Esophagus muscularis mucosa (tissue), 4 donors: Measurements from ENCODE around the gene SLC27A3. TPM values are rescaled to one million over a fixed set of nuclear protein-coding genes. Genes with fewer than 3 reads are reported as not detected.

Source experiments
- DNase-seq: peaks from one replicate; pipeline ENCODE4 v3.0.0-alpha.2; 2017; ENCODE audit errors: extremely low spot score
- H3K27ac ChIP-seq, 4 donors: fragments of 200-600 bp; sonication (generic); replicated peaks in 1 of 4; 1 replicate in 3 of 4; 2 replicates in 1 of 4; pipeline ENCODE4 v1.5.1; 2016 to 2019; ENCODE audit warnings: mild to moderate bottlenecking in 1 of 4
- H3K27me3 ChIP-seq, 4 donors: fragments of 200-600 bp; sonication (generic); one replicate each; pipeline versions ENCODE4 v1.5.1 to v1.6.0; 2016 to 2019
- H3K36me3 ChIP-seq, 4 donors: fragments of 200-600 bp; sonication (generic); one replicate each; pipeline ENCODE4 v1.5.1; 2016 to 2019
- H3K4me1 ChIP-seq, 4 donors: fragments of 200-600 bp; sonication (generic); one replicate each; pipeline ENCODE4 v1.5.1; 2016 to 2019
- H3K4me3 ChIP-seq, 4 donors: fragments of 200-600 bp; sonication (generic); 1 replicate in 2 of 4; 2 replicates in 2 of 4; pipeline ENCODE4 v1.5.1; 2016 to 2019; ENCODE audit warnings: mild to moderate bottlenecking in 4 of 4, moderate library complexity in 1 of 4
- H3K9me3 ChIP-seq, 4 donors: fragments of 200-600 bp; sonication (generic); 1 replicate in 3 of 4; 2 replicates in 1 of 4; pipeline ENCODE4 v1.5.1; 2016 to 2019
- CTCF ChIP-seq, 3 experiments: fragments of 200-600 bp in 2 of 3; fragments of 450-650 bp in 1 of 3; sonication (generic) in 2 of 3; IDR thresholded peaks; one replicate each; pipeline ENCODE4 v1.5.1; 2017 to 2019; ENCODE audit warnings: antibody characterized with exemption in 3 of 3, mild to moderate bottlenecking in 2 of 3, moderate library complexity in 1 of 3
- EP300 ChIP-seq: sonication (generic); formaldehyde crosslinking; IDR thresholded peaks from one replicate; pipeline ENCODE4 v1.6.1; 2017; ENCODE audit warnings: antibody characterized with exemption
- POLR2A ChIP-seq: fragments of 450-650 bp; IDR thresholded peaks from one replicate; pipeline ENCODE4 v1.6.1; 2017; ENCODE audit warnings: antibody characterized with exemption, moderate library complexity, mild to moderate bottlenecking, low read depth
- POLR2AphosphoS5 ChIP-seq, 2 donors: sonication (generic); formaldehyde crosslinking; IDR thresholded peaks; one replicate each; pipeline ENCODE4 v1.6.1; 2017; ENCODE audit warnings: antibody characterized with exemption in 2 of 2
- WGBS: methylation state at CpG from one replicate; pipeline ENCODE4 v1.1.5; 2018; 5-methylcytosine and 5-hydroxymethylcytosine counted together
- intact Hi-C: fragments of 100-400 bp; cut with DNase I; formaldehyde crosslinking; loops from one replicate; pipeline ENCODE4 v1.15.1; 2023
- total RNA-seq, 4 donors: library from RNA; depleted of rRNA; stranded (reverse); fragments of >200 nt; gene quantifications; one replicate each; pipeline versions ENCODE4 v1.1.0 to v1.2.1, GENCODE V29; 2016

Gene SLC27A3
- total RNA-seq, 4 donors from 2014 or later: 12.9 to 29.5 (median 19.9) TPM

- Histone ChIP-seq H3K4me1 (peaks cover 31 to 59% (median 42%) of the 10 kb centered on the region in 4 donors), H3K36me3 (peaks cover 40 to 94% (median 76%) of the 10 kb centered on the region in 4 donors), H3K4me3 (no peak overlapping the region), H3K27ac (peak overlapping the region in 1 of 4 donors; percentile 2), H3K9me3 (no peaks in the 10 kb centered on the region), H3K27me3 (no peaks in the 10 kb centered on the region)
- 97% methylated on average over 2 of the region's 2 CpGs for WGBS
- intact Hi-C loops: loop anchor here (5.0 kb wide), 2 partner anchors 173 to 233 kb away; no protein-coding TSS in a partner anchor
- no peak for TF ChIP-seq EP300
- no peak for TF ChIP-seq CTCF (IDR thresholded peaks at IDR 0.05)
- no peak for TF ChIP-seq POLR2A
- TF ChIP-seq POLR2AphosphoS5 (IDR thresholded peaks at IDR 0.05): no peak
- no peak for DNase-seq
Measured at GRCh38 chr1:153745417-153745816, 29.8 kb upstream of the SLC27A3 start.

- Histone ChIP-seq H3K4me1 (peaks cover 39 to 66% (median 47%) of the 10 kb centered on the region in 4 donors), H3K27ac (peak overlapping the region in 1 of 4 donors; percentile 2), H3K4me3 (no peak overlapping the region), H3K36me3 (peaks cover 33 to 94% (median 72%) of the 10 kb centered on the region in 4 donors), H3K27me3 (no peaks in the 10 kb centered on the region), H3K9me3 (no peaks in the 10 kb centered on the region)
- no peak for TF ChIP-seq CTCF (IDR thresholded peaks at IDR 0.05)
- TF ChIP-seq POLR2A: no peak
- TF ChIP-seq EP300: no peak
- TF ChIP-seq POLR2AphosphoS5 (IDR thresholded peaks at IDR 0.05): no peak
- WGBS: 86% methylated on average over 13 of the region's 13 CpGs
- DNase-seq: no peak
- intact Hi-C loops: loop anchor here (5.0 kb wide), 2 partner anchors 174 to 234 kb away; no protein-coding TSS in a partner anchor
Measured at GRCh38 chr1:153746174-153746573, 29.0 kb upstream of the SLC27A3 start.

GRCh38 chr1:153748903-153749302 lies 26.3 kb upstream of the SLC27A3 start:
- TF ChIP-seq POLR2AphosphoS5 (IDR thresholded peaks at IDR 0.05) (no peak), CTCF (IDR thresholded peaks at IDR 0.05) (no peak)
- 68% methylated on average over 2 of the region's 2 CpGs for WGBS

GRCh38 chr1:153749408-153750005 lies 25.7 kb upstream of the SLC27A3 start:
- H3K36me3 ChIP-seq: peaks cover 33 to 94% (median 76%) of the 10 kb centered on the region in 4 donors
- no peak overlapping the region for H3K4me3 ChIP-seq
- intact Hi-C loops: loop anchor here (2.0 to 5.0 kb wide), 3 partner anchors 71 to 237 kb away; partner anchors contain the start of gene NPR1
- peaks cover 53 to 73% (median 55%) of the 10 kb centered on the region in 4 donors for H3K4me1 ChIP-seq
- peak; percentile 95 for DNase-seq
- no peaks in the 10 kb centered on the region for H3K9me3 ChIP-seq
- H3K27me3 ChIP-seq: no peaks in the 10 kb centered on the region
- TF ChIP-seq POLR2AphosphoS5 (IDR thresholded peaks at IDR 0.05) (peak; percentile 74 to 85), POLR2A (no peak), EP300 (no peak), CTCF (IDR thresholded peaks at IDR 0.05) (peak; percentile 93 to 98 (median 96))
- H3K27ac ChIP-seq: peak overlapping the region; percentile 46 to 69 (median 64)
- WGBS: 27% methylated on average over 6 of the region's 6 CpGs

More at GRCh38 chr1:153748903-153749302, 26.3 kb upstream of the SLC27A3 start:
- H3K4me3 ChIP-seq: no peak overlapping the region
- no peaks in the 10 kb centered on the region for H3K27me3 ChIP-seq
- no peak for DNase-seq
- peaks cover 53 to 73% (median 55%) of the 10 kb centered on the region in 4 donors for H3K4me1 ChIP-seq
- peak overlapping the region; percentile 3 to 69 (median 44) for H3K27ac ChIP-seq
- no peaks in the 10 kb centered on the region for H3K9me3 ChIP-seq
- intact Hi-C loops: loop anchor here (2.0 to 5.0 kb wide), 3 partner anchors 70 to 237 kb away; partner anchors contain the start of gene NPR1
- peaks cover 27 to 94% (median 76%) of the 10 kb centered on the region in 4 donors for H3K36me3 ChIP-seq
